ENCODE measurements around the gene ZCRB1. TPM values are rescaled to one million over a fixed set of nuclear protein-coding genes. Genes with fewer than 3 reads are reported as not detected.

The ZCRB1 gene
- total and polyA plus RNA-seq, 2 donors from 2014 or later = 45.6 to 87.5 TPM

- Histone ChIP-seq H3K4me1 (ENCODE audit: control insufficient read depth in 2 of 3, insufficient read depth in 2 of 3, low read depth in 1 of 3, low read length in 3 of 3) (no peaks in the 10 kb centered on the region), H3K36me3 (ENCODE audit: control insufficient read depth in 2 of 3, insufficient read depth in 3 of 3, low read length in 3 of 3) (peaks cover 1 to 8% (median 4%) of the 10 kb centered on the region in 3 donors)
- intact Hi-C loops (cut with DNase I) = no loop called here
These were observed 15.9 kb downstream of the ZCRB1 start for GRCh38 chr12:42309996-42310395.

GRCh38 chr12:42308390-42308789 lies 17.5 kb downstream of the ZCRB1 start:
- Histone ChIP-seq H3K9me3 (ENCODE audit: control insufficient read depth in 2 of 3, insufficient read depth in 1 of 3, low read length in 3 of 3) (no peaks in the 10 kb centered on the region), H3K27ac (ENCODE audit: low read depth in 2 of 2, low read length in 2 of 2) (no peak overlapping the region), H3K4me1 (ENCODE audit: control insufficient read depth in 2 of 3, insufficient read depth in 2 of 3, low read depth in 1 of 3, low read length in 3 of 3) (no peaks in the 10 kb centered on the region), H3K36me3 (ENCODE audit: control insufficient read depth in 2 of 3, insufficient read depth in 3 of 3, low read length in 3 of 3) (peaks cover 0 to 4% (median under 1%) of the 10 kb centered on the region in 3 donors), H3K9ac (ENCODE audit: low read length in 3 of 3) (no peak overlapping the region), H3K27me3 (ENCODE audit: control insufficient read depth, insufficient read depth, low read length) (no peaks in the 10 kb centered on the region), H3K4me3 (ENCODE audit: low read length in 3 of 3) (no peak overlapping the region)
- FAIRE-seq = no peak
- TF ChIP-seq CTCF (IDR thresholded peaks at IDR 0.05; ENCODE audit: borderline replicate concordance, extremely low read depth, insufficient read depth) = no peak
- intact Hi-C loops (cut with DNase I) = no loop called here
- no peak for DNase-seq

More at GRCh38 chr12:42309996-42310395, 15.9 kb downstream of the ZCRB1 start:
- no peak overlapping the region for H3K4me3 ChIP-seq (ENCODE audit: low read length in 3 of 3)
- no peaks in the 10 kb centered on the region for H3K27me3 ChIP-seq (ENCODE audit: control insufficient read depth, insufficient read depth, low read length)
- no peak for DNase-seq
- H3K9ac ChIP-seq (ENCODE audit: low read length in 3 of 3) = no peak overlapping the region
- H3K9me3 ChIP-seq (ENCODE audit: control insufficient read depth in 2 of 3, insufficient read depth in 1 of 3, low read length in 3 of 3) = no peaks in the 10 kb centered on the region
- no peak for FAIRE-seq
- no peak overlapping the region for H3K27ac ChIP-seq (ENCODE audit: low read depth in 2 of 2, low read length in 2 of 2)
- TF ChIP-seq CTCF (IDR thresholded peaks at IDR 0.05; ENCODE audit: borderline replicate concordance, extremely low read depth, insufficient read depth) = no peak

- FAIRE-seq = no peak
- no peak for TF ChIP-seq CTCF (IDR thresholded peaks at IDR 0.05; ENCODE audit: borderline replicate concordance, extremely low read depth, insufficient read depth)
- DNase-seq = no peak
- H3K9ac ChIP-seq (ENCODE audit: low read length in 3 of 3) = no peak overlapping the region
- H3K27me3 ChIP-seq (ENCODE audit: control insufficient read depth, insufficient read depth, low read length) = no peaks in the 10 kb centered on the region
- no peaks in the 10 kb centered on the region for H3K36me3 ChIP-seq (ENCODE audit: control insufficient read depth in 2 of 3, insufficient read depth in 3 of 3, low read length in 3 of 3)
- H3K4me3 ChIP-seq (ENCODE audit: low read length in 3 of 3) = no peak overlapping the region
- no peaks in the 10 kb centered on the region for H3K4me1 ChIP-seq (ENCODE audit: control insufficient read depth in 2 of 3, insufficient read depth in 2 of 3, low read depth in 1 of 3, low read length in 3 of 3)
- intact Hi-C loops (cut with DNase I) = no loop called here
- H3K27ac ChIP-seq (ENCODE audit: low read depth in 2 of 2, low read length in 2 of 2) = no peak overlapping the region
- no peaks in the 10 kb centered on the region for H3K9me3 ChIP-seq (ENCODE audit: control insufficient read depth in 2 of 3, insufficient read depth in 1 of 3, low read length in 3 of 3)
These were observed 19.6 kb downstream of the ZCRB1 start for GRCh38 chr12:42306297-42306696.
